H1 (cell line): ENCODE data around the gene HIPK2. TPM values are rescaled to one million over a fixed set of nuclear protein-coding genes. Genes with fewer than 3 reads are reported as not detected.

ENCODE experiments used
- CHD7 ChIP-seq: fragments of 300-600 bp; sonication (generic); IDR thresholded peaks from 2 replicates; pipeline ENCODE4 v1.7.1; 2012; ENCODE audit warnings: low read length, moderate library complexity, mild to moderate bottlenecking, inconsistent platforms; ENCODE audit not compliant: insufficient replicate concordance
- HDAC2 ChIP-seq, 2 experiments: fragments of 300-600 bp in 1 of 2; sonication (generic) in 1 of 2; IDR thresholded peaks; 2 replicates each; pipeline ENCODE4 v1.6.1; 2011 to 2012; ENCODE audit warnings: low read depth in 2 of 2, low read length in 2 of 2, mild to moderate bottlenecking in 2 of 2, moderate library complexity in 2 of 2, borderline replicate concordance in 1 of 2, inconsistent platforms in 1 of 2
- KDM5A ChIP-seq: fragments of 200-600 bp; IDR thresholded peaks from 2 replicates; pipeline ENCODE4 v1.7.1; 2012; ENCODE audit warnings: mild to moderate bottlenecking, low read length, inconsistent platforms, mixed read lengths
- SAP30 ChIP-seq: fragments of 300-600 bp; sonication (generic); IDR thresholded peaks from 2 replicates; pipeline ENCODE4 v1.7.1; 2012; ENCODE audit warnings: low read length, moderate library complexity, mild to moderate bottlenecking, inconsistent platforms; ENCODE audit not compliant: insufficient read depth, insufficient replicate concordance
- polyA plus RNA-seq, 7 experiments: library from polyadenylated mRNA; depleted of rRNA in 3 of 7; stranded (reverse) in 5 of 7; unstranded in 2 of 7; fragments of >200 nt in 5 of 7; fragments of 200-250 nt in 2 of 7; gene quantifications; 1 replicate in 5 of 7; 2 replicates in 1 of 7; 4 replicates in 1 of 7; pipeline versions ENCODE4 v1.2.1 to v1.2.3, GENCODE V29; 2011 to 2013; ENCODE audit warnings: missing spikeins in 2 of 7, mixed read lengths in 2 of 7
- total RNA-seq: library from RNA; stranded (reverse); fragmentation: NEBNext Ultra II Directional; extraction: Animal tissue kit (Norgen Biotek cat#: 25700); gene quantifications from 2 replicates; pipeline ENCODE4 v1.2.1, GENCODE V29; 2021

The HIPK2 gene
- total and polyA plus RNA-seq, 2 of the 8 experiments (the other 6 are each of a cell fraction or from before 2014, with no cell fraction given), result 8.3 to 24.3 TPM

GRCh38 chr7:139540203-139540602 is 237.6 kb downstream of the HIPK2 start (continued):
- TF ChIP-seq SAP30, result no peak
- no peak for TF ChIP-seq KDM5A
- TF ChIP-seq CHD7, result no peak
- TF ChIP-seq HDAC2 (IDR thresholded peaks at IDR 0.05; ENCODE audit: borderline replicate concordance in 1 of 2, low read depth in 2 of 2, low read length in 2 of 2), result no peak
- TF ChIP-seq, all 59 proteins: peak for 0
